HG02678 (cell line): Measurements from ENCODE around the gene POU5F1.

Experiments
- ATAC-seq: cut with Tn5 transposase; IDR thresholded peaks from one replicate; pipeline ENCODE4 v1.9.1; 2021; ENCODE audit warnings: mild to moderate bottlenecking, moderate library complexity; ENCODE audit not compliant: unreplicated experiment

The POU5F1 gene

GRCh38 chr6:31116661-31117385 is 53.7 kb downstream of the POU5F1 start:
- ATAC-seq: no peak

- ATAC-seq: no peak
Measured at GRCh38 chr6:31115941-31116560, 54.4 kb downstream of the POU5F1 start.

GRCh38 chr6:31114970-31115849 is 55.3 kb downstream of the POU5F1 start:
- no peak for ATAC-seq

GRCh38 chr6:31114541-31114878 is 56.0 kb downstream of the POU5F1 start, which contains the start of gene PSORS1C1:
PSORS1C1 (plus strand) TSS chr6:31114800; CDS start chr6:31129633, 14,833 bp downstream.
- no peak for ATAC-seq
